WTC11 (cell line): ENCODE results near the gene WWOX. TPM values are rescaled to one million over a fixed set of nuclear protein-coding genes. Genes with fewer than 3 reads are reported as not detected.

ENCODE experiments used
- ATAC-seq: fragments of 200-7000 bp; cut with Tn5 transposase; 2 replicates; pipeline ENCODE4 v1.10.0; 2021; ENCODE audit warnings: mild to moderate bottlenecking, moderate library complexity
- CTCF ChIA-PET: fragments of 300-600 bp; sonication (Branson Sonifier 250); formaldehyde crosslinking; loops from one replicate; lab custom pipeline; 2021; ENCODE audit warnings: antibody characterized with exemption; lab: Charles Lee
- POLR2A ChIA-PET: fragments of 350-600 bp; sonication (Branson Sonifier 250); formaldehyde crosslinking; loops from one replicate; lab custom pipeline; 2021; ENCODE audit warnings: antibody characterized with exemption; lab: Charles Lee
- DNase-seq: peaks from one replicate; pipeline ENCODE4 v3.0.0; 2021; ENCODE audit warnings: low spot score
- H3K27ac Mint-ChIP-seq: 2 replicates; pipeline ENCODE4 v1.8.0; 2021; ENCODE audit warnings: mixed read lengths
- H3K27me3 Mint-ChIP-seq: 2 replicates; pipeline ENCODE4 v1.8.0; 2021; ENCODE audit warnings: low read depth, mild to moderate bottlenecking, moderate library complexity, mixed read lengths
- H3K36me3 Mint-ChIP-seq: 2 replicates; pipeline ENCODE4 v1.8.0; 2021; ENCODE audit warnings: mixed read lengths
- H3K4me1 Mint-ChIP-seq: 2 replicates; pipeline ENCODE4 v1.8.0; 2022; ENCODE audit warnings: mixed read lengths
- H3K4me3 Mint-ChIP-seq: 2 replicates; pipeline ENCODE4 v1.8.0; 2021; ENCODE audit warnings: mild to moderate bottlenecking, moderate library complexity, mixed read lengths
- H3K9me3 Mint-ChIP-seq: 2 replicates; pipeline ENCODE4 v1.8.0; 2021; ENCODE audit warnings: mixed read lengths
- AR ChIP-seq: fragments of 250-450 bp; sonication (Bioruptor Pico); IDR thresholded peaks from 2 replicates; pipeline ENCODE4 v1.9.0; 2021; ENCODE audit warnings: mild to moderate bottlenecking
- ARID4B ChIP-seq: sonication (generic); formaldehyde crosslinking; IDR thresholded peaks from 2 replicates; pipeline ENCODE4 v1.8.0; 2023; ENCODE audit warnings: missing genetic modification reagents, mild to moderate bottlenecking, borderline replicate concordance
- ATF1 ChIP-seq: sonication (generic); formaldehyde crosslinking; IDR thresholded peaks from 2 replicates; pipeline ENCODE4 v1.8.1; 2023; ENCODE audit warnings: mild to moderate bottlenecking, moderate library complexity, missing genetic modification reagents
- ATF2 ChIP-seq: sonication (generic); formaldehyde crosslinking; IDR thresholded peaks from 2 replicates; pipeline ENCODE4 v1.8.1; 2022; ENCODE audit warnings: low read depth, missing genetic modification reagents, borderline replicate concordance
- CDX4 ChIP-seq: fragments of 250-450 bp; sonication (Bioruptor Pico); IDR thresholded peaks from 2 replicates; pipeline ENCODE4 v1.9.0; 2021; ENCODE audit warnings: moderate library complexity, mild to moderate bottlenecking, inconsistent platforms, borderline replicate concordance
- E2F4 ChIP-seq: sonication (generic); formaldehyde crosslinking; IDR thresholded peaks from 2 replicates; pipeline ENCODE4 v1.8.1; 2022; ENCODE audit warnings: low read depth, mild to moderate bottlenecking, moderate library complexity, missing genetic modification reagents, borderline replicate concordance
- FOXJ3 ChIP-seq: sonication (generic); formaldehyde crosslinking; IDR thresholded peaks from 2 replicates; pipeline ENCODE4 v1.9.0; 2021; ENCODE audit warnings: missing genetic modification reagents, mild to moderate bottlenecking, borderline replicate concordance
- FOXK1 ChIP-seq: sonication (generic); formaldehyde crosslinking; IDR thresholded peaks from 2 replicates; pipeline ENCODE4 v1.8.0; 2022; ENCODE audit warnings: mild to moderate bottlenecking, moderate library complexity, missing genetic modification reagents
- HMGA2 ChIP-seq: fragments of 250-450 bp; sonication (Bioruptor Pico); IDR thresholded peaks from 2 replicates; pipeline ENCODE4 v1.4.0; 2021; ENCODE audit warnings: mild to moderate bottlenecking, moderate library complexity
- NR2C2 ChIP-seq: sonication (generic); formaldehyde crosslinking; IDR thresholded peaks from 2 replicates; pipeline ENCODE4 v1.8.0; 2022; ENCODE audit warnings: mild to moderate bottlenecking, missing genetic modification reagents
- OVOL2 ChIP-seq: fragments of 250-450 bp; sonication (Bioruptor Pico); IDR thresholded peaks from 2 replicates; pipeline ENCODE4 v1.9.0; 2021; ENCODE audit warnings: mild to moderate bottlenecking, borderline replicate concordance
- PRDM15 ChIP-seq: sonication (generic); formaldehyde crosslinking; IDR thresholded peaks from 2 replicates; pipeline ENCODE4 v1.8.0; 2022; ENCODE audit warnings: missing genetic modification reagents
- SMAD3 ChIP-seq: sonication (generic); formaldehyde crosslinking; IDR thresholded peaks from 2 replicates; pipeline ENCODE4 v1.8.0; 2022; ENCODE audit warnings: missing genetic modification reagents, mild to moderate bottlenecking, borderline replicate concordance
- ZBTB43 ChIP-seq: sonication (generic); formaldehyde crosslinking; IDR thresholded peaks from 2 replicates; pipeline ENCODE4 v1.8.1; 2023; ENCODE audit warnings: mild to moderate bottlenecking, missing genetic modification reagents
- ZMAT4 ChIP-seq: fragments of 250-450 bp; sonication (Bioruptor Pico); IDR thresholded peaks from 2 replicates; pipeline ENCODE4 v1.9.0; 2021; ENCODE audit warnings: mild to moderate bottlenecking
- ZNF396 ChIP-seq: fragments of 250-450 bp; sonication (Bioruptor Pico); IDR thresholded peaks from 2 replicates; pipeline ENCODE4 v1.8.0; 2021; ENCODE audit warnings: mild to moderate bottlenecking, moderate library complexity, borderline replicate concordance
- ZNF423 ChIP-seq: fragments of 250-450 bp; sonication (Bioruptor Pico); IDR thresholded peaks from 2 replicates; pipeline ENCODE4 v2.1.2; 2022; ENCODE audit warnings: mild to moderate bottlenecking, moderate library complexity
- total RNA-seq: library from RNA; stranded (reverse); gene quantifications from 3 replicates; pipeline ENCODE4 v1.2.3, GENCODE V29; 2021

The WWOX gene
- total RNA-seq, 1 experiment from 2014 or later, result 15.7 TPM

- no peak overlapping the region for H3K27ac Mint-ChIP-seq
- peaks cover 39% of the 10 kb centered on the region for H3K4me1 Mint-ChIP-seq
- H3K36me3 Mint-ChIP-seq, result peaks cover 12% of the 10 kb centered on the region
- DNase-seq (no peak), ATAC-seq (no peak)
- peaks cover 12% of the 10 kb centered on the region for H3K9me3 Mint-ChIP-seq
- H3K27me3 Mint-ChIP-seq, result no peaks in the 10 kb centered on the region
- H3K4me3 Mint-ChIP-seq, result no peak overlapping the region
- CTCF ChIA-PET, result no interaction called here
- POLR2A ChIA-PET, result no interaction called here
- TF ChIP-seq ATF2 (CRISPR knock-in tag), result no peak
- TF ChIP-seq E2F4 (CRISPR knock-in tag), result no peak
- no peak for TF ChIP-seq ZMAT4
- TF ChIP-seq AR (CRISPR knock-in tag), result no peak
- TF ChIP-seq SMAD3 (CRISPR knock-in tag), result no peak
- TF ChIP-seq ATF1 (CRISPR knock-in tag), result no peak
- no peak for TF ChIP-seq ZNF396 (CRISPR knock-in tag)
- TF ChIP-seq PRDM15 (CRISPR knock-in tag), result no peak
- no peak for TF ChIP-seq ZBTB43
- TF ChIP-seq HMGA2 (CRISPR knock-in tag), result no peak
- TF ChIP-seq OVOL2 (CRISPR knock-in tag), result no peak
- no peak for TF ChIP-seq FOXJ3 (CRISPR knock-in tag)
- no peak for TF ChIP-seq NR2C2 (CRISPR knock-in tag)
- TF ChIP-seq CDX4 (CRISPR knock-in tag), result no peak
- no peak for TF ChIP-seq FOXK1
- no peak for TF ChIP-seq ZNF423
- no peak for TF ChIP-seq ARID4B (CRISPR knock-in tag)
Measured at GRCh38 chr16:79165079-79165478, 1065.6 kb downstream of the WWOX start.
